ENCODE data around the gene DUOX2. TPM values are rescaled to one million over a fixed set of nuclear protein-coding genes. Genes with fewer than 3 reads are reported as not detected.

Gene DUOX2
- total RNA-seq, 4 donors from 2014 or later: 0.68 to 23.8 (median 1.9) TPM

- Histone ChIP-seq H3K4me3 (no peak overlapping the region), H3K4me1 (peaks cover 0 to 14% (median 7%) of the 10 kb centered on the region in 4 donors), H3K27ac (no peak overlapping the region), H3K9me3 (no peaks in the 10 kb centered on the region), H3K27me3 (peaks cover 26% of the 10 kb centered on the region), H3K36me3 (no peaks in the 10 kb centered on the region)
- TF ChIP-seq CTCF (IDR thresholded peaks at IDR 0.05): no peak
- TF ChIP-seq EP300 (IDR thresholded peaks at IDR 0.05; ENCODE audit: low read depth): no peak
- TF ChIP-seq POLR2AphosphoS5 (IDR thresholded peaks at IDR 0.05): no peak
- TF ChIP-seq POLR2A (IDR thresholded peaks at IDR 0.05): no peak
- no peak for DNase-seq
- intact Hi-C loops (cut with DNase I; ENCODE audit: low total_unique reads) (no loop called here), in situ Hi-C loops (cut with MboI; ENCODE audit: low pct_ligation_motif_present in 1 of 4, low pct_unique_long_range_greater_than_20kb in 1 of 4, low sequenced_read_pairs in 3 of 4) (no loop called here)
- WGBS, 2 donors (ENCODE audit: low coverage in 1 of 2): 96 to 100% methylated on average over 2 to 6 of the region's 6 CpGs
Measured at GRCh38 chr15:45139770-45140169, 25.8 kb upstream of the DUOX2 start.

GRCh38 chr15:45138814-45139765 lies 25.1 kb upstream of the DUOX2 start:
- in situ Hi-C loops (cut with MboI; ENCODE audit: low pct_ligation_motif_present in 1 of 4, low pct_unique_long_range_greater_than_20kb in 1 of 4, low sequenced_read_pairs in 3 of 4) (no loop called here), intact Hi-C loops (cut with DNase I; ENCODE audit: low total_unique reads) (no loop called here)
- WGBS, 2 donors (ENCODE audit: low coverage in 1 of 2): 80 to 82% methylated on average over 1 to 12 of the region's 12 CpGs

GRCh38 chr15:45137703-45138102 lies 23.7 kb upstream of the DUOX2 start:
- no peak for DNase-seq

More at GRCh38 chr15:45138814-45139765, 25.1 kb upstream of the DUOX2 start:
- no peak for DNase-seq
- no peak overlapping the region for H3K4me3 ChIP-seq
- TF ChIP-seq POLR2AphosphoS5 (IDR thresholded peaks at IDR 0.05): no peak
- TF ChIP-seq CTCF (IDR thresholded peaks at IDR 0.05): no peak
- TF ChIP-seq POLR2A (IDR thresholded peaks at IDR 0.05): no peak
- TF ChIP-seq EP300 (IDR thresholded peaks at IDR 0.05; ENCODE audit: low read depth): no peak
- H3K27ac ChIP-seq: no peak overlapping the region
- peaks cover 33% of the 10 kb centered on the region for H3K27me3 ChIP-seq
- no peaks in the 10 kb centered on the region for H3K9me3 ChIP-seq
- H3K36me3 ChIP-seq: no peaks in the 10 kb centered on the region
- peaks cover 0 to 14% (median 8%) of the 10 kb centered on the region in 4 donors for H3K4me1 ChIP-seq

More at GRCh38 chr15:45137703-45138102, 23.7 kb upstream of the DUOX2 start:
- no peaks in the 10 kb centered on the region for H3K36me3 ChIP-seq
- H3K27me3 ChIP-seq: peaks cover 45% of the 10 kb centered on the region
- no peak overlapping the region for H3K4me3 ChIP-seq
- TF ChIP-seq POLR2AphosphoS5 (IDR thresholded peaks at IDR 0.05) (no peak), POLR2A (IDR thresholded peaks at IDR 0.05) (no peak), CTCF (IDR thresholded peaks at IDR 0.05) (no peak), EP300 (IDR thresholded peaks at IDR 0.05; ENCODE audit: low read depth) (no peak)
- H3K9me3 ChIP-seq: no peaks in the 10 kb centered on the region
- WGBS, 2 donors (ENCODE audit: low coverage in 1 of 2): 74% methylated on average over 8 of the region's 8 CpGs; no CpG with 5 or more reads in 1 of the 2 donors
- in situ Hi-C loops (cut with MboI; ENCODE audit: low pct_ligation_motif_present in 1 of 4, low pct_unique_long_range_greater_than_20kb in 1 of 4, low sequenced_read_pairs in 3 of 4) (no loop called here), intact Hi-C loops (cut with DNase I; ENCODE audit: low total_unique reads) (no loop called here)
- peaks cover 0 to 14% (median 8%) of the 10 kb centered on the region in 4 donors for H3K4me1 ChIP-seq
- H3K27ac ChIP-seq: no peak overlapping the region

Data from transverse colon (tissue), 4 donors.